ENCODE data around the gene TNIP3. TPM values are rescaled to one million over a fixed set of nuclear protein-coding genes. Genes with fewer than 3 reads are reported as not detected.
"Not testable (repeated sequence)": the region's sequence is repeated elsewhere in the genome, so short reads cannot be mapped to it uniquely, and the experiment has no call there.

TNIP3 gene, protein sequence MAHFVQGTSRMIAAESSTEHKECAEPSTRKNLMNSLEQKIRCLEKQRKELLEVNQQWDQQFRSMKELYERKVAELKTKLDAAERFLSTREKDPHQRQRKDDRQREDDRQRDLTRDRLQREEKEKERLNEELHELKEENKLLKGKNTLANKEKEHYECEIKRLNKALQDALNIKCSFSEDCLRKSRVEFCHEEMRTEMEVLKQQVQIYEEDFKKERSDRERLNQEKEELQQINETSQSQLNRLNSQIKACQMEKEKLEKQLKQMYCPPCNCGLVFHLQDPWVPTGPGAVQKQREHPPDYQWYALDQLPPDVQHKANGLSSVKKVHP
- total RNA-seq (2022), result not detected in 2 replicates
- Bru-seq, nascent RNA, result percentile 7 among the genes with signal in this experiment
- percentile 7 among the genes with signal in this experiment for BruChase-seq, experiment 1, labeled RNA remaining after a 6-hour chase
- BruChase-seq, experiment 2, labeled RNA remaining after a 2-hour chase, result percentile 11 among the genes with signal in this experiment
- long read RNA-seq, result 0 reads

- Mint-ChIP-seq H3K27ac (ENCODE audit: unreplicated experiment) (no peak within 1 kb of the TSS), H3K36me3 (ENCODE audit: insufficient read depth, unreplicated experiment) (no peaks in the 10 kb centered on the region), H3K9me3 (ENCODE audit: low read depth, unreplicated experiment) (peaks cover under 1% of the 10 kb centered on the region), H3K4me3 (ENCODE audit: low read depth, unreplicated experiment) (no peak within 1 kb of the TSS), H3K4me1 (ENCODE audit: low read depth, unreplicated experiment) (no peaks in the 10 kb centered on the region), H3K27me3 (ENCODE audit: unreplicated experiment) (no peaks in the 10 kb centered on the region)
- intact Hi-C loops (cut with micrococcal nuclease; ENCODE audit: unreplicated experiment), result no loop called here
- BruUV-seq (replicated peaks), result no TSS peak
- no peak for DNase-seq
- CTCF ChIA-PET, result no interaction called here
- TF ChIP-seq, protein P1, sequence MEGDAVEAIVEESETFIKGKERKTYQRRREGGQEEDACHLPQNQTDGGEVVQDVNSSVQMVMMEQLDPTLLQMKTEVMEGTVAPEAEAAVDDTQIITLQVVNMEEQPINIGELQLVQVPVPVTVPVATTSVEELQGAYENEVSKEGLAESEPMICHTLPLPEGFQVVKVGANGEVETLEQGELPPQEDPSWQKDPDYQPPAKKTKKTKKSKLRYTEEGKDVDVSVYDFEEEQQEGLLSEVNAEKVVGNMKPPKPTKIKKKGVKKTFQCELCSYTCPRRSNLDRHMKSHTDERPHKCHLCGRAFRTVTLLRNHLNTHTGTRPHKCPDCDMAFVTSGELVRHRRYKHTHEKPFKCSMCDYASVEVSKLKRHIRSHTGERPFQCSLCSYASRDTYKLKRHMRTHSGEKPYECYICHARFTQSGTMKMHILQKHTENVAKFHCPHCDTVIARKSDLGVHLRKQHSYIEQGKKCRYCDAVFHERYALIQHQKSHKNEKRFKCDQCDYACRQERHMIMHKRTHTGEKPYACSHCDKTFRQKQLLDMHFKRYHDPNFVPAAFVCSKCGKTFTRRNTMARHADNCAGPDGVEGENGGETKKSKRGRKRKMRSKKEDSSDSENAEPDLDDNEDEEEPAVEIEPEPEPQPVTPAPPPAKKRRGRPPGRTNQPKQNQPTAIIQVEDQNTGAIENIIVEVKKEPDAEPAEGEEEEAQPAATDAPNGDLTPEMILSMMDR (IDR thresholded peaks at IDR 0.05; ENCODE audit: unreplicated experiment), result no peak
Measured at GRCh38 chr4:121164291-121164690, at the start of gene TNIP3. TSS of gene TNIP3 (minus strand) at chr4:121164321. CDS start at chr4:121164125, 196 bp downstream.

GRCh38 chr4:121212806-121213205 is 48.7 kb upstream of the TNIP3 start:
- Mint-ChIP-seq H3K4me1 (ENCODE audit: low read depth, unreplicated experiment) (peaks cover 9% of the 10 kb centered on the region), H3K9me3 (ENCODE audit: low read depth, unreplicated experiment) (peaks cover 2% of the 10 kb centered on the region), H3K27ac (ENCODE audit: unreplicated experiment) (no peak overlapping the region), H3K36me3 (ENCODE audit: insufficient read depth, unreplicated experiment) (no peaks in the 10 kb centered on the region), H3K4me3 (ENCODE audit: low read depth, unreplicated experiment) (no peak overlapping the region), H3K27me3 (ENCODE audit: unreplicated experiment) (no peaks in the 10 kb centered on the region)
- no peak for DNase-seq
- BruUV-seq (replicated peaks), result no TSS peak
- TF ChIP-seq, protein P1 (IDR thresholded peaks at IDR 0.05; ENCODE audit: unreplicated experiment), result no peak
- CTCF ChIA-PET, result no interaction called here
- intact Hi-C loops (cut with micrococcal nuclease; ENCODE audit: unreplicated experiment), result no loop called here

- Mint-ChIP-seq H3K4me1 (ENCODE audit: low read depth, unreplicated experiment) (peaks cover 12% of the 10 kb centered on the region), H3K9me3 (ENCODE audit: low read depth, unreplicated experiment) (peaks cover 2% of the 10 kb centered on the region), H3K4me3 (ENCODE audit: low read depth, unreplicated experiment) (no peak overlapping the region), H3K36me3 (ENCODE audit: insufficient read depth, unreplicated experiment) (no peaks in the 10 kb centered on the region), H3K27me3 (ENCODE audit: unreplicated experiment) (no peaks in the 10 kb centered on the region), H3K27ac (ENCODE audit: unreplicated experiment) (no peak overlapping the region)
- CTCF ChIA-PET, result no interaction called here
- intact Hi-C loops (cut with micrococcal nuclease; ENCODE audit: unreplicated experiment), result no loop called here
- no TSS peak for BruUV-seq (replicated peaks)
- TF ChIP-seq, protein P1 (IDR thresholded peaks at IDR 0.05; ENCODE audit: unreplicated experiment), result no peak
- DNase-seq, result no peak
Measured at GRCh38 chr4:121209171-121209570, 45.0 kb upstream of the TNIP3 start.

- no peak overlapping the region for H3K27ac Mint-ChIP-seq (ENCODE audit: unreplicated experiment)
- CTCF ChIA-PET, result no interaction called here
- TF ChIP-seq, protein P1 (IDR thresholded peaks at IDR 0.05; ENCODE audit: unreplicated experiment), result no peak
- DNase-seq, result no peak
- no peak overlapping the region for H3K4me3 Mint-ChIP-seq (ENCODE audit: low read depth, unreplicated experiment)
- intact Hi-C loops (cut with micrococcal nuclease; ENCODE audit: unreplicated experiment), result no loop called here
- H3K9me3 Mint-ChIP-seq (ENCODE audit: low read depth, unreplicated experiment), result peaks cover 2% of the 10 kb centered on the region
- H3K36me3 Mint-ChIP-seq (ENCODE audit: insufficient read depth, unreplicated experiment), result no peaks in the 10 kb centered on the region
- H3K4me1 Mint-ChIP-seq (ENCODE audit: low read depth, unreplicated experiment), result peaks cover 12% of the 10 kb centered on the region
- BruUV-seq (replicated peaks), result no TSS peak
- H3K27me3 Mint-ChIP-seq (ENCODE audit: unreplicated experiment), result no peaks in the 10 kb centered on the region
Measured at GRCh38 chr4:121208244-121209007, 44.3 kb upstream of the TNIP3 start.

- CTCF ChIA-PET; DNase-seq; H3K27me3 Mint-ChIP-seq (ENCODE audit: unreplicated experiment); intact Hi-C loops (cut with micrococcal nuclease; ENCODE audit: unreplicated experiment); H3K27ac Mint-ChIP-seq (ENCODE audit: unreplicated experiment); H3K4me3 Mint-ChIP-seq (ENCODE audit: low read depth, unreplicated experiment); BruUV-seq (replicated peaks); H3K9me3 Mint-ChIP-seq (ENCODE audit: low read depth, unreplicated experiment); H3K36me3 Mint-ChIP-seq (ENCODE audit: insufficient read depth, unreplicated experiment): not testable (repeated sequence)
- H3K4me1 Mint-ChIP-seq (ENCODE audit: low read depth, unreplicated experiment), result peaks cover 12% of the 10 kb centered on the region
Measured at GRCh38 chr4:121205777-121206176, 41.7 kb upstream of the TNIP3 start.

Measured in Calu3 (cell line).